ENCODE measurements around the gene GRIK3. TPM values are rescaled to one million over a fixed set of nuclear protein-coding genes. Genes with fewer than 3 reads are reported as not detected.

The GRIK3 gene
- total and polyA plus RNA-seq, 2 experiments from 2014 or later, result under 0.01 TPM; not detected in 1

GRCh38 chr1:36894824-36895223 is 139.5 kb downstream of the GRIK3 start:
- Histone ChIP-seq H3K27me3 (no peaks in the 10 kb centered on the region), H3K9me3 (ENCODE audit: low read depth) (no peaks in the 10 kb centered on the region), H3K4me1 (ENCODE audit: insufficient read depth) (no peaks in the 10 kb centered on the region), H3K27ac (no peak overlapping the region), H3K4me3 (no peak overlapping the region), H4K20me1 (ENCODE audit: insufficient read depth, poor library complexity, severe bottlenecking) (no peaks in the 10 kb centered on the region), H3K9me2 (replicated peaks; ENCODE audit: insufficient read depth) (no peaks in the 10 kb centered on the region), H3K79me2 (no peaks in the 10 kb centered on the region), H3K36me3 (replicated peaks; ENCODE audit: insufficient read depth, low read depth) (no peaks in the 10 kb centered on the region), H2AFZ (no peak overlapping the region), H3K4me2 (no peak overlapping the region)
- no peak for DNase-seq (ENCODE audit: low spot score)
- 63% methylated on average over 3 of the region's 3 CpGs for WGBS (ENCODE audit: low lambda C conversion rate, missing lambda C conversion rate)
- no peak for TF ChIP-seq CTCF (IDR thresholded peaks at IDR 0.05; ENCODE audit: poor library complexity)
- no peak for TF ChIP-seq EZH2 (IDR thresholded peaks at IDR 0.05; ENCODE audit: borderline replicate concordance)
- no peak for TF ChIP-seq EZH2phosphoT487 (IDR thresholded peaks at IDR 0.05; ENCODE audit: low read depth, severe bottlenecking, unreplicated experiment)

- 82% methylated on average over 9 of the region's 9 CpGs for WGBS (ENCODE audit: low lambda C conversion rate, missing lambda C conversion rate)
- H3K4me2 ChIP-seq, result no peak overlapping the region
- no peaks in the 10 kb centered on the region for H3K79me2 ChIP-seq
- H3K27me3 ChIP-seq, result no peaks in the 10 kb centered on the region
- no peak for DNase-seq (ENCODE audit: low spot score)
- no peaks in the 10 kb centered on the region for H3K9me3 ChIP-seq (ENCODE audit: low read depth)
- no peak overlapping the region for H3K27ac ChIP-seq
- no peak overlapping the region for H3K4me3 ChIP-seq
- H4K20me1 ChIP-seq (ENCODE audit: insufficient read depth, poor library complexity, severe bottlenecking), result no peaks in the 10 kb centered on the region
- no peaks in the 10 kb centered on the region for H3K4me1 ChIP-seq (ENCODE audit: insufficient read depth)
- H2AFZ ChIP-seq, result no peak overlapping the region
- TF ChIP-seq CTCF (IDR thresholded peaks at IDR 0.05; ENCODE audit: poor library complexity), result no peak
- TF ChIP-seq EZH2phosphoT487 (IDR thresholded peaks at IDR 0.05; ENCODE audit: low read depth, severe bottlenecking, unreplicated experiment), result no peak
- TF ChIP-seq EZH2 (IDR thresholded peaks at IDR 0.05; ENCODE audit: borderline replicate concordance), result no peak
- H3K36me3 ChIP-seq (replicated peaks; ENCODE audit: insufficient read depth, low read depth), result no peaks in the 10 kb centered on the region
- no peaks in the 10 kb centered on the region for H3K9me2 ChIP-seq (replicated peaks; ENCODE audit: insufficient read depth)
Measured at GRCh38 chr1:36890776-36891175, 143.5 kb downstream of the GRIK3 start.

GRCh38 chr1:36889478-36890226 is 144.7 kb downstream of the GRIK3 start:
- no peak for DNase-seq (ENCODE audit: low spot score)
- H2AFZ ChIP-seq, result no peak overlapping the region
- no peaks in the 10 kb centered on the region for H3K36me3 ChIP-seq (replicated peaks; ENCODE audit: insufficient read depth, low read depth)
- no peak for TF ChIP-seq EZH2 (IDR thresholded peaks at IDR 0.05; ENCODE audit: borderline replicate concordance)
- no peak for TF ChIP-seq EZH2phosphoT487 (IDR thresholded peaks at IDR 0.05; ENCODE audit: low read depth, severe bottlenecking, unreplicated experiment)
- no peaks in the 10 kb centered on the region for H4K20me1 ChIP-seq (ENCODE audit: insufficient read depth, poor library complexity, severe bottlenecking)
- no peaks in the 10 kb centered on the region for H3K9me3 ChIP-seq (ENCODE audit: low read depth)
- no peak overlapping the region for H3K27ac ChIP-seq
- H3K79me2 ChIP-seq, result no peaks in the 10 kb centered on the region
- no peaks in the 10 kb centered on the region for H3K9me2 ChIP-seq (replicated peaks; ENCODE audit: insufficient read depth)
- no peak overlapping the region for H3K4me2 ChIP-seq
- H3K4me1 ChIP-seq (ENCODE audit: insufficient read depth), result no peaks in the 10 kb centered on the region
- 75% methylated on average over 7 of the region's 7 CpGs for WGBS (ENCODE audit: low lambda C conversion rate, missing lambda C conversion rate)
- no peak overlapping the region for H3K4me3 ChIP-seq
- H3K27me3 ChIP-seq, result no peaks in the 10 kb centered on the region

- no peaks in the 10 kb centered on the region for H3K4me1 ChIP-seq (ENCODE audit: insufficient read depth)
- no peaks in the 10 kb centered on the region for H3K79me2 ChIP-seq
- no peak overlapping the region for H3K4me2 ChIP-seq
- no peak overlapping the region for H3K27ac ChIP-seq
- WGBS (ENCODE audit: low lambda C conversion rate, missing lambda C conversion rate), result 86% methylated on average over 7 of the region's 7 CpGs
- no peak overlapping the region for H2AFZ ChIP-seq
- no peaks in the 10 kb centered on the region for H3K9me2 ChIP-seq (replicated peaks; ENCODE audit: insufficient read depth)
- TF ChIP-seq EZH2phosphoT487 (IDR thresholded peaks at IDR 0.05; ENCODE audit: low read depth, severe bottlenecking, unreplicated experiment), result no peak
- no peak for TF ChIP-seq EZH2 (IDR thresholded peaks at IDR 0.05; ENCODE audit: borderline replicate concordance)
- no peak for TF ChIP-seq CTCF (IDR thresholded peaks at IDR 0.05; ENCODE audit: poor library complexity)
- DNase-seq (ENCODE audit: low spot score), result no peak
- H4K20me1 ChIP-seq (ENCODE audit: insufficient read depth, poor library complexity, severe bottlenecking), result no peaks in the 10 kb centered on the region
- no peak overlapping the region for H3K4me3 ChIP-seq
- H3K36me3 ChIP-seq (replicated peaks; ENCODE audit: insufficient read depth, low read depth), result no peaks in the 10 kb centered on the region
- no peaks in the 10 kb centered on the region for H3K27me3 ChIP-seq
- H3K9me3 ChIP-seq (ENCODE audit: low read depth), result no peaks in the 10 kb centered on the region
Measured at GRCh38 chr1:36888811-36889477, 145.4 kb downstream of the GRIK3 start.
